Dermis microvascular lymphatic vessel endothelial cell (primary cell): Measurements from ENCODE around the gene MPPED2. TPM values are rescaled to one million over a fixed set of nuclear protein-coding genes. Genes with fewer than 3 reads are reported as not detected.

Experiments
- DNase-seq, 2 donors: peaks; one replicate each; pipeline versions ENCODE4 v3.0.0 to v3.0.0-alpha.2; 2010; ENCODE audit warnings: low read depth in 2 of 2
- total RNA-seq: library from RNA; depleted of rRNA; stranded (reverse); fragments of >200 nt; gene quantifications from 2 replicates; pipeline ENCODE4 v1.2.1, GENCODE V29; 2014

MPPED2 gene
- total RNA-seq, 1 donor from 2014 or later: 0.39 TPM

DNA sequence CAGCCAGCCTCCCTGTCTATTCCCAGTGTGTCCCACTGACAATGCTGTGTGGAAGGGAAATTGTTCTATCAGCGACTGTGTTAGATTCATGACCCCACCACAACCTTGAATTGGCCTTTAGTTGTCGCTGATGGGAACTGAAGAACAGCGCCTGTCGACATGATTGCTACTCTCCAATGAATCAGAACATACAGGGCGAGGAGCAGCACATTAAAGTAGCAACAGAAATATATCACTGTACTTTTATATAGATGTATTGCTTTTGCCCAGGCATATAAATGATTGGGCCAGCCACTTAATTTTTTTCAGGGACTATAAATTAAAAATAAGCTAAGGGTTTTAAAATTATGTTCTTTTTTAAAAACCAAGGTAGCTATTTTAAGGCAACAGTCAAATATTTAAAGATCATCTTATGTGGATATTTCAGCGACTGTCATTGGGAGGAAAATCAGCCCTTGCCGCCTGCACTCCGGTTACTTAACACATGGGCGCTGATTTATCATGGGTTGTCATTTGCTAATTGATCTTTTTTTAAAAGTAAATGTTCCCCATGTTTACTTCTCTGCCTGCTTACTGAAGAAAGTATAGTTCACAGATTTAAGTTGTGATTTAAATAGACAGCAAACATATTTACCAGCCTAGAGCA lies 221.2 kb downstream of the MPPED2 start:
- no peak for DNase-seq

DNA sequence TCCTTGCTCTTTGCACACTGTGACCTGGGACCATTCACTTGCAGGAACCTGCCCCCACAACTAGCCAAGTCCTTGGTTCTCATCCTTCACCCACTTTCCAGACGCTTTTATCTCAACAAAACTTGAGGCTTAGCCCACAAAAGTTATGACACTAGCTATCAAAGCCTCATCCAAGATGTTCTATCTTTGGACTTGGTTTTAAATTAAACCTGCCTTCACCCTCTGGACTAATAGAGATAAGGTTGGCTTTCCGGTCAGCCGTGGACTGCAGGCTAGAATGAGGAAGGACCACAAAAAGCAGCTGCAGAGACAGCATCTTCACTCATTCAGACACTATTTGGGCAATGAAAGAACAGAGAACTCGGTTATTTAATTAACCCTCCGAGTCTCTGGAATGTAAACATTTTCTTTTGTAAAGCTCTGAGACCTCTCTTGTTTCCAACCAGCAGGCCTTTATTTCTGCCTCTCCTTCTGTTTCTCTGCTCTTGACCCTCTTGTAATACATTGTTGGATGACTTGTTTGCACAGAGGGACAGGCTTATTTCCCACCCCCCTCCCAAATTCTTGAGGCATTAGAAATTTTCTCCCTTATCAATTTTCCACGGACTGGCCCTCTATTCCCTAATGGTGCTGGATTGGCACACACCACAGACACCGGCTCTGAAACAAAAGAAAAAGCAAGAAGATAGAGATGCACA lies 221.9 kb downstream of the MPPED2 start:
- no peak for DNase-seq

- DNase-seq: no peak
Observed at GRCh38 chr11:30360741-30361140, 225.4 kb downstream of the MPPED2 start.
